ENCODE data around the gene UHRF1.

DNA sequence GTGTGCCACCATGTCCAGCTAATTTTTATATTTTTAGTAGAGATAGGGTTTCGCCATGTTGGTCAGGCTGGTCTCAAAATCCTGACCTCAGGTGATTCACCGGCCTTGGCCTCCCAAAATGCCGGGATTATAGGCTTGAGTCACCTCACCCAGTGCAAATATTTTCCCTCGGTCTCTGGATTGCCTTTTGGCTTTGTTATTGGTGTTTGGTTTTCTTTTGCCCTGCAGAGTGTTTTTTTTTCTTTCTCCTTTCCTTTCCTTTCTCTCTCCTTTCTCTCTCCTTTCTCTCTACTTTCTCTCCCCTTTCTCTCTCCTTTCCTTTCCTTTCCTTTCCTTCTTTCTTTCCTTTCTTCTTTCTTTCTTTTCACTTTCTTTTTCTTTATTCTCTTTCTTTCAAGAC, 92.8 kb downstream of the UHRF1 start:
- TF ChIP-seq POLR2AphosphoS5 (IDR thresholded peaks at IDR 0.05; ENCODE audit: low read depth, low read length) (no peak), REST (IDR thresholded peaks at IDR 0.05; ENCODE audit: insufficient read depth in 1 of 2, low read depth in 2 of 2, low read length in 1 of 2) (no peak), SIN3A (IDR thresholded peaks at IDR 0.05; ENCODE audit: borderline replicate concordance, insufficient read depth, low read depth, low read length) (no peak), TCF7L2 (IDR thresholded peaks at IDR 0.05; ENCODE audit: low read depth, low read length) (no peak)
- TF ChIP-seq, protein P1, sequence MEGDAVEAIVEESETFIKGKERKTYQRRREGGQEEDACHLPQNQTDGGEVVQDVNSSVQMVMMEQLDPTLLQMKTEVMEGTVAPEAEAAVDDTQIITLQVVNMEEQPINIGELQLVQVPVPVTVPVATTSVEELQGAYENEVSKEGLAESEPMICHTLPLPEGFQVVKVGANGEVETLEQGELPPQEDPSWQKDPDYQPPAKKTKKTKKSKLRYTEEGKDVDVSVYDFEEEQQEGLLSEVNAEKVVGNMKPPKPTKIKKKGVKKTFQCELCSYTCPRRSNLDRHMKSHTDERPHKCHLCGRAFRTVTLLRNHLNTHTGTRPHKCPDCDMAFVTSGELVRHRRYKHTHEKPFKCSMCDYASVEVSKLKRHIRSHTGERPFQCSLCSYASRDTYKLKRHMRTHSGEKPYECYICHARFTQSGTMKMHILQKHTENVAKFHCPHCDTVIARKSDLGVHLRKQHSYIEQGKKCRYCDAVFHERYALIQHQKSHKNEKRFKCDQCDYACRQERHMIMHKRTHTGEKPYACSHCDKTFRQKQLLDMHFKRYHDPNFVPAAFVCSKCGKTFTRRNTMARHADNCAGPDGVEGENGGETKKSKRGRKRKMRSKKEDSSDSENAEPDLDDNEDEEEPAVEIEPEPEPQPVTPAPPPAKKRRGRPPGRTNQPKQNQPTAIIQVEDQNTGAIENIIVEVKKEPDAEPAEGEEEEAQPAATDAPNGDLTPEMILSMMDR (IDR thresholded peaks at IDR 0.05): no peak
